Astrocyte of the spinal cord (primary cell): ENCODE data around the gene GUCA2A.

Experiments used
- DNase-seq: peaks from one replicate; pipeline ENCODE4 v3.0.0; 2011; ENCODE audit warnings: low read depth, low spot score
- H3K4me3 ChIP-seq: 2 replicates; pipeline ENCODE4 v1.5.1; 2011; ENCODE audit warnings: low read depth, mild to moderate bottlenecking, low read length, moderate library complexity
- in situ Hi-C: cut with HindIII; loops from 2 replicates; pipeline ENCODE4 v1.10.0; 2017; ENCODE audit warnings: low sequenced_read_pairs
- TF ChIP-seq, protein P1 (sequence below): IDR thresholded peaks from 2 replicates; pipeline ENCODE4 v1.5.1; 2012; ENCODE audit warnings: low read depth, mild to moderate bottlenecking, low read length, inconsistent platforms

The GUCA2A gene

DNA sequence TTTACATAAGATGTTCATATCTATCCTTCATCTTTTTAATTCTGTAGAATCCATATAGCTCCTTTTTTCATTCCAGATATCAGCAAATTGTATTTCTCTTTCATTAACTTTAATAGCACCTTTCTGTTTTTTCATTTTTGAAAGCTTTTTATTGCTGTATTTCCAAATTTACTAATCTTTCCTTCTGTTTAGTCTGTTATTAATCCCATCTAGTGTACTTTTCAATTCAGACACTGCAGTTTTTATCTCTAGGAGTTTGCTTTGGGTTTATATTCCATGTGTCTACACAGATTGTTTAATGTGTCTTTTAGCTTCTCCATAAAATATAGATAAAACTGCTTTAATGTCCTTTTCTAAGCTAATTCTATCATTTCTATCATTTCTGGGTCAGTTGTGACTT is 37.4 kb upstream of the GUCA2A start:
- TF ChIP-seq, protein P1, sequence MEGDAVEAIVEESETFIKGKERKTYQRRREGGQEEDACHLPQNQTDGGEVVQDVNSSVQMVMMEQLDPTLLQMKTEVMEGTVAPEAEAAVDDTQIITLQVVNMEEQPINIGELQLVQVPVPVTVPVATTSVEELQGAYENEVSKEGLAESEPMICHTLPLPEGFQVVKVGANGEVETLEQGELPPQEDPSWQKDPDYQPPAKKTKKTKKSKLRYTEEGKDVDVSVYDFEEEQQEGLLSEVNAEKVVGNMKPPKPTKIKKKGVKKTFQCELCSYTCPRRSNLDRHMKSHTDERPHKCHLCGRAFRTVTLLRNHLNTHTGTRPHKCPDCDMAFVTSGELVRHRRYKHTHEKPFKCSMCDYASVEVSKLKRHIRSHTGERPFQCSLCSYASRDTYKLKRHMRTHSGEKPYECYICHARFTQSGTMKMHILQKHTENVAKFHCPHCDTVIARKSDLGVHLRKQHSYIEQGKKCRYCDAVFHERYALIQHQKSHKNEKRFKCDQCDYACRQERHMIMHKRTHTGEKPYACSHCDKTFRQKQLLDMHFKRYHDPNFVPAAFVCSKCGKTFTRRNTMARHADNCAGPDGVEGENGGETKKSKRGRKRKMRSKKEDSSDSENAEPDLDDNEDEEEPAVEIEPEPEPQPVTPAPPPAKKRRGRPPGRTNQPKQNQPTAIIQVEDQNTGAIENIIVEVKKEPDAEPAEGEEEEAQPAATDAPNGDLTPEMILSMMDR = no peak
- in situ Hi-C loops = no loop called here
- H3K4me3 ChIP-seq = no peak overlapping the region
- no peak for DNase-seq

DNA sequence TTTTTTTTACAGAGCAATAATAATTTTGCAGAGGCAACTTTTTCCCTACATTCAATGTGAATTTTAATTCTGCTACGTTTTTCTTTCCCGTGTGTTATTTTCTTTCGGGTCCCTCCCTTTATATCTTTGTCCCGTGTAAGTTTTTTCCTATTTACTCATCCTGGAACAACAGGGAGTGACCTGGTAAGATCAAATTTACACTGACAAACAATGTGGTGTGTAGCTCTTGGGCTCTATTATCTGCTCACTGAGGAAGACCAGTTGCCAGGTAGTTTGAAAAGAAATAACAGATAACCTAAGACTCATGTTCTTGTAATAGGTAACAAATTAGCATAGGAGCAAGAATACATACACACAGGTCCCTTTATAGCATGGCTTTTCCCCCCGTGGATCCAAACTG is 33.7 kb upstream of the GUCA2A start:
- no peak overlapping the region for H3K4me3 ChIP-seq
- DNase-seq = no peak
- in situ Hi-C loops = no loop called here
- TF ChIP-seq, protein P1 = no peak

DNA sequence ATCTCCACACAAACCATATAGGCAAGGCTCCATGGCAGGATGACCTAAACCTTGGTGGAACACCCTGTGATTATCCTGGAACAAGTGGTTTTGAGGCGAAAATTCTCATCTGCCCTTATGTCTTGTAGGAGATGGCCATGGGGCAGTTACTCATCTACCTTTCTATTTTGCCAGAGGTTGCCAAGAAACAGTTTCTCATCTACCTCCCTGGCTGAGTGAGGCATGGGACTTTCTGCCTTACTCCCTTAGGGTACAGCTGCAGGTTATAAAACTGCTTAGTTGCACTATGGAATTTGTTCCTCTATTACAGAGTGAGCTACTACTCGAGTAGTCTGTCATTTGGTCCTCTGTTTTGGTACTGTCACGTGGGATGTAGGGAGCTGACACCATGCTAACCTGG is 31.3 kb upstream of the GUCA2A start:
- in situ Hi-C loops = no loop called here
- DNase-seq = no peak
- no peak overlapping the region for H3K4me3 ChIP-seq
- TF ChIP-seq, protein P1 = no peak

DNA sequence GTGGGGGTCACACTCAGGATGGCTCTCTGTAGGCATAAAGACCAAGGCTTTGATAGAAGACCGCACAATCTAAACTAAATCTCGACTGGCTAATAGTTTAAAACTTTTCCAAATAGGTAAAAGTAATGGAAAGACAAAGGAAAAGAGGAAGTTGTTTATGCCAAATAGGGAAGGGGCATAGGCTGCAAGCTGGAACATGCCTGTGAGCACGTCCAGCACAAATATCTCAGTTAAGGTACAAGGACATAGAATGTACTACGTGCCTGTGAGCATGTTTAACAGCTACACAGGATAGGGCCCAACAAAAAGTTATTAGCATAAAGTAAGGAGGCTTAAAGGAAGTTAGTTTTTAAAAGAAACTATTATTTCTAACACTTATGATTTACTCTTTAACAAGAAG is 27.6 kb upstream of the GUCA2A start:
- DNase-seq = no peak
- in situ Hi-C loops = no loop called here
- TF ChIP-seq, protein P1 = no peak
- no peak overlapping the region for H3K4me3 ChIP-seq

DNA sequence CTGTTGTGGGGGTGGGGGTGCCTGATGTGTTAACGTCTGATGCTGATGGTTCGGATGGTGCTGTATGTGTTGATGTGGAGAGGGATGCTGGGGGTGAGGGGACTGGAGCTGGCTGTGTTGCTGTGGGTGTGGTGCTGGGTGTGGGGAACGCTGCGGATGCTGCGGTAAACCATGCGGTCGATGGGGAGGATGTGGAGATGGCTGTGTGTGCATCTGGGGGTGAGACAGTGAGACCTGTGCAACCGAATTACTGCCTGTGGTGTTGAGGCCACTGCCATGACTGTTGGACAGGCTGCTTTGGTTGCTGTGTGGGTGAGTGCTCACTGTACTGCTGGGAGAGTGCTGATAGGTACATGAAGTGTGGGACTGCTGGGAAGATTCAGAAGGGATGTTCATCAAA is 26.8 kb upstream of the GUCA2A start:
- no peak for DNase-seq
- in situ Hi-C loops = no loop called here
- TF ChIP-seq, protein P1 = no peak
- H3K4me3 ChIP-seq = no peak overlapping the region

DNA sequence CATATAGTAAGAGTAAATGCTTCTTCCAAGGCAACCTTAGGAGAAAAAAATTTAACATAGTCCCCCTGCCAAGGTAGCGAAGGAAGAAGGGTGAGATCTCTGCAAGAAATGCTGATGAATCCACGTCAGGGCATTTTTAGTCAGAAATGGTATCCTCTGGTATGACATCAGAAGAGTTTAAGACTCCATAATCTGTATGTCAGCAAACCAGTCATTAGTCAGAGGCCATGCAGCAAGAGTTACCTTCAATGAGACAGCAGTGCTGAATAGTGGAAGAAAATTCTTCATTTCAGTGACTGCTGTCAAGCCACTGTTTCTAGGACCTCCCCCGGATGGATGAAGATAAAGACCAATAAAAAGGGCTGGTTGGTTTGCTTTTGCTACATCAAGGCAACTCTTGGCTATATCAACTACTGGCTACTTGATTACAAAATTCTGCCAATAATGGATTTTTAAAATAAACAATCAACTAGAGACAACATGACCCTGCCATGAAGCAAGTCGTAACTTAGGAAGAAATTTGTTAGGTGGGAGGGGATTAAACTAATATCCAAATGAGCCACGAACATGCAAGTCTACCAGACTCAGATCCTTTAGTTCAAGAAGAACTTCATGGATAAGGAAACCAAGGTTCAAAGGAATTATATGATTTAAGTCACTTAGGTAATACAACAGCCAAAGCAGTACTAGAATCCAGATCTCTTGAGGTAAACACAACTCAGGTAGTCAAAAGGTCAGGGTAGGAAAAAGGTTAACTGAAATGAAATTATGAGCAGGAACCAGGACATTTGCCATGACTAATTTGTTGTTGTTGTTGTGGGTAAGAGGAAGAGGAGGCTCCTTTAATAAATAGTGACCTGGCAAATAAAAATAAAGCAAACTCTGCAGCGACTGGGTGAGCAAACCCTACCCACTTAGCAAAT is 25.6 kb upstream of the GUCA2A start:
- no peak for DNase-seq
- TF ChIP-seq, protein P1 = no peak
- in situ Hi-C loops = no loop called here
- H3K4me3 ChIP-seq = no peak overlapping the region
